NCI-H1436 (cell line): Measurements from ENCODE around the gene NEUROD4.
"Not testable (repeated sequence)": the region's sequence is repeated elsewhere in the genome, so short reads cannot be mapped to it uniquely, and the experiment has no call there.

Source experiments
- DNase-seq: peaks from one replicate; lab custom pipeline; 2025; lab: John Stamatoyannopoulos, UW

Gene NEUROD4, protein sequence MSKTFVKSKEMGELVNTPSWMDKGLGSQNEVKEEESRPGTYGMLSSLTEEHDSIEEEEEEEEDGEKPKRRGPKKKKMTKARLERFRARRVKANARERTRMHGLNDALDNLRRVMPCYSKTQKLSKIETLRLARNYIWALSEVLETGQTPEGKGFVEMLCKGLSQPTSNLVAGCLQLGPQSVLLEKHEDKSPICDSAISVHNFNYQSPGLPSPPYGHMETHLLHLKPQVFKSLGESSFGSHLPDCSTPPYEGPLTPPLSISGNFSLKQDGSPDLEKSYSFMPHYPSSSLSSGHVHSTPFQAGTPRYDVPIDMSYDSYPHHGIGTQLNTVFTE

DNA sequence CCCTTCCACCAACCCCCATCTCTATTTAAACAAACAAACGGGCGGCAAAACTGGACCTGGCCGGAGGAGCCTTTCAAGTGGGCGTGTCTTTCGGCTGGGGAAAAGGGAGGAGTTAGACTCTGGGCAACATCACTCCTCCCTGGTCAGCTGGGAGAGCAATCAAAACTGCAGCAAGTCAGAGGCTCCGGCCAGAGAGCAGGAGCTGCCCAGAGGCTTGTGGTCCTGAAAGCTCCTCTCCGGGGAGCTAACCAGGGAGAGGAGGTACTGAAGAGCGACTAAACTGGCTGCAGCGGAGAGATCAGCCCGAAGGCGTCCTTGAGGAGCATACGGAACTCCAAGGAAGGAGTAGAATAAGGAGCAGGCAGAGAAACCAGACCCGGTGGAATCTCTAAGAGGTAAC is at the start of gene NEUROD4:
NEUROD4 (plus strand) TSS at position 191 of the 400 bp plus-strand sequence. CDS start 6,466 bp downstream, outside the sequence.
- DNase-seq: no peak

DNA sequence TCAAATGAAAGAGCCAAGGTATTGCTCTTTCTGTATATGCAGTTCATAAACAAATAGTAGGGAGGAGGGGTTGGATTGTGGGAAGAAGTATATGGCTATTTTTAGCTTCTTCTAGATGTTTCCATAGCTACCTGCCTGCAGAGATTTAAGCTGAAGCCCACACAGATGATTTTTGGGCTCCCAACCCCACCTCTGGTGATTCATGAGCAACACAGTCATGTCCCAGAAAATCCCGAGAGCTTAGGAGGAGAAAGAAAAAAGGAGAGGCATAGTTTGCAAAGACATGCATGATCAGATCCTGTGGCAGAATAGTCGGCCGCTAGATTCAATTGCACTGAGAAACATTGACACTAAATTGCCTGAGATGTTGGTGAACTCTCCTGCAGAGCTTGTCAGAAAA is 49.0 kb upstream of the NEUROD4 start:
- no peak for DNase-seq

DNA sequence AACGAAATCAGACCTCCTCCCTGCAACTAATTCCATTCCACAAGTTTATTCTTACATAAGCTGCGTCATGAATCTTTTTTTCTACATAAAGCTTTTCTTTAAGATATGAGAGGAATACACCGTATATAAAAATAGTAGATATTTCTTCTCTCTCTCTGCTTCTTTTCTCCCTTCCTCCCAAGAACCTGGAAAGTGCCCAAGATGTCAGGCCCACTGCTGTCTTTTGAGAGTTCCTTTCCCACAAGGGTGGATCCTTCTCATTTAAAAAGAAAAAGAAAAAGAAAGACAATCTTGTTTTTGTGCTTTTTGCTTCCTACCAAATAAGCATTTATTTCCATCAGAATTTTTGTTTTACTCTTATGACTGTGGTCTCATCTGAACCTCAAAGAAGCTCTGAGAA is 46.2 kb upstream of the NEUROD4 start:
- no peak for DNase-seq

DNA sequence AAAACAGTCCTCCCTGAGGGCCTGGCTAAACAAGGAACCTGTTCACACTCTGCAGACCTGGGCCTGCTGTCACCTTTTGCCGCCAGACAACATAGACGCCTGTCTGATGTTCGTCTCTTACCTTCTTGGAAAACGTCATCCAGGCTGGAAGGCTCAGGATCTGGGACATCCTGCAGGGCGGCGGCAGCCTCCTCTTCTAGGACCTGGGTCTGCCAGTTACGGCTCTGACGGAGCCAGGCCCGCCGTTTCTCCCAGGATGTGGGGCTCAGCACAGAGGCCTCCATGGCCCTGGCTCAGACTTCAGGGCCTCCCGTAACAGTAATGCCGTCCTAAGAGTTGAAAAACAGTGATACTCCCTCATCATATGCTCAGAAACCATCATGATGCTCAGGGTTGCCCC is 45.5 kb upstream of the NEUROD4 start:
- no peak for DNase-seq

DNA sequence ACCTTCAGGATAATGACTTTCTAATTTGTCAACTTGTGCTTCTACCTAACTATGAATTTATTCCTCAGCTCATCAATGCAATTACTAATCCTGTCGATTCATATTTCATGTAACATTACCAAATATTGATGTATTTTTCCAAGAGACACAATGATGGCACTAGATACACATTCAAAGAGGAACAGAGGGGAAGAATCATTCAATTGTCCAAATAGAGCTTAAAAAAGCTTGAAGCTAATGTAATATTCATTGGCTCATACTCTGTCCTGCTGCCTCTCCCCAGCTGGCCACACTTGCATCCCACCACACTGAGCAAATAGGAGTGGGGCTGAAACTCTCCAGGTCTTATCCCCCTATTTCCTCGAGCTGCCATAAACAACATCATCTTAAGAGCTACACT is 44.5 kb upstream of the NEUROD4 start:
- DNase-seq: no peak

DNA sequence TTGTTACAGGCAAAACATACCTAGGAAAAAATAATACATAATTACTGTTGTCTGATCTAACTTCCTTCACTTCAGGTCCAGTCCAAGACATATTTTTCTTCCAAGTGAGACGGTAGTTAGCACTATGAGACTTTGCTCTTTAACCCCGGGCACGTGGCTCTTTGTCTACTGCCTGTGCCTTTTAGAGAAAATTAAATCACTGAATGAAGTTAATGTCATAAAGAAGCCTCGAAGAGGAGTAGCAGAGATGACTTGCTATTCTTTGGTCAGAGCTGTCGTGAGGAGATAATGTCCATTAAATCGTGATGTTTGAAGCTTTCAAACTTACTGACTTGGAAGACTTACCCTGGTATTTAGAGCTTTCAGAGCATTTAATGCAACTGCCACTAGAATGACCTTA is 43.9 kb upstream of the NEUROD4 start:
- no peak for DNase-seq

DNA sequence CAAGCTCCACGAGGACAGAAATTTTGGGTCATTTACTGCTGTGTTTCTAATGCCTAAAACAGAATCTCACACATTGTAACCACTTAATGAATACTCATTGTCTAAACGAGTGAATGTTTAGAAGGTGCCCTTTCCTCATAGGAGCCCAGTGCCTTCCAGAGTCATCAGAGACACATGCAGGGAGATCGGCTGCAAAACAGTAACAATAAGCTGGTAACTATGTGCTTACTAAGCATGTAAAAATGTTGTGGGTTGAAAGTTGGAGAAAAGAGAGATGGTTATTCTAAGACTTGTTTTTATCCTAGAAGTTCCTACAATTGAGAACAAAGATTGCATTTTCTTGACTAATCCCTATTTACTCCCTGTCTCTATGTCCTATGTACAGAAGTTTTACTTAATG is 42.6 kb upstream of the NEUROD4 start:
- no peak for DNase-seq

DNA sequence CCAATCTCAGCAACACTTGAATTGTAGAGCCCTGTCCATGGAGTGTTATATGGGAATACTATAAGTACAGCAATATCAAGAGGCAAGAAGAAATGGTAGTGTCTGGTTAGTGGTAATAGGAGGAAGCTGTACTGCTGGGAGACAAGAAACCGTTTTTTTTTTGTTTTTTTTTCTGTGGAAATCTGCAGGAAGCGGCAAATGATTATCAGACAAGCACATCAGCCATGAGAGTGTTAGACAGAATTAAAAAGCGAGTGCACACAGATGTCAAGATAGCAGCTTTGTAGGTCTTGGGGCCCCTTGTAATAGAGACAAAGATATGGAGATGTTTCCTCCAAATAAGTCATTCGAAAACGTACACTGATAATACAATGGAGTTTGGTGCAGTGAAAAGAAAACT is 41.9 kb upstream of the NEUROD4 start:
- no peak for DNase-seq

DNA sequence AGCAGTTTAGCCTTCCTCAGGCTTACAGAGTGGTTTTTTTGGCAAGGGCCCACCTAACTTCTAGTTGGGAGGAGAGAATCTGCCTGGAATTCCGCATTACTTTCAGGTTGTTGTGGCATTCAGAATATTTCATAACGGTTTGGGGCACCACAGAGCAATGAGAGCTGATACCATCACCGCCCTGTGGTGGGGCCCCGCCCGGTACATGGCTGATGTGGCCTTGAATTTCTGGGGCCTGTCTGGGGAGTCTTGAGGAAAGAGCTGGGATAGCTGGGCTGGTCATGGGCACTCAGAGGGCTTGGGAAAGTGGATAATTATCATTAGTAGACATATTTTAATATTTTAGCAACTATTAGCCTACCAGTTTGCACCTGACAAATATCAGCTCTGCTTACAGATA is 39.4 kb upstream of the NEUROD4 start:
- DNase-seq: no peak

DNA sequence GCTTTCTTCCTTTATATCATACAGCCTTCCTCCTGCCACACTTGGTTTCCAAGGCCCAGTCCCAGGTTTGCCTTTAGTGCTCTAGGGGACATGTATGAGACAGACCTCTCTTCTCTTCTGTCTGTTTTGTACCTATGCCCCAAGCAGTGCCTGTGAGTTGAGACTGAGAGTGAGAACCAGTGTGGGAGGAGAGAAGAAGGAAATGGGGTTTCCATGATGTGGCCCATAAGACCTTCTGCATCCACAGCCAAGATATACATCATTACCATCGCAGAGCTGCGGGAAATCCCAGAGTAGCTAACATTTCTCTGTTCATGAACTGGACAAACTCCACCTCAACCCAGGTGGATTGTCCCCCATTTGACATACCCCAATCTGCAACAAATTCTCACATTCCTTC is 38.0 kb upstream of the NEUROD4 start:
- DNase-seq: no peak

DNA sequence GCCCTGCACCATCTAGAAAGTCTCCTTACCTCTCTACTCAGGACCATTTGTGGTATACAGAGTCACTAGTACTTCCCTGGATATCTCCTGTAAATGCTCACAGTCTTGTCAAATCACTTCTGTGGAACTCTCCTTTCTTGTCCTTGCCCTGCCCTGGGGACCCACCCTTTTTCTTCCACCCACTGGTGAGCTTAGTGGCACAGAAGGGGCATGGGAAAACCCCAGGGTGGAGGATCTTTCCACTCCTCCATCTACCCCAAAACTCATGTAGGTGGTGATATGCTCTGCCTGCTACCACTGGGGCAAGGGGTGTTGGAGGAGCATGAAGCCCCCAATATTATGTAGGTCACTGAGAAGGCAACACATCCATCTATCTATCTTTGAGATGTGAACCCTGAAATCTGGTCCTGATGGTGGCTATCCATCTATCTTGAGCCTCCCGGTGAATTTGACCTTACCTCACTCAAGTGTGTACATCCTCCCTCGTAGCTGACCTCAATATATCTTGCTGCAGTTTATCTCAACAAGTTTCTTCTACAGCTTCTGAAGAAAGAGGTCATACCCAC is 36.2 kb upstream of the NEUROD4 start:
- DNase-seq: no peak

DNA sequence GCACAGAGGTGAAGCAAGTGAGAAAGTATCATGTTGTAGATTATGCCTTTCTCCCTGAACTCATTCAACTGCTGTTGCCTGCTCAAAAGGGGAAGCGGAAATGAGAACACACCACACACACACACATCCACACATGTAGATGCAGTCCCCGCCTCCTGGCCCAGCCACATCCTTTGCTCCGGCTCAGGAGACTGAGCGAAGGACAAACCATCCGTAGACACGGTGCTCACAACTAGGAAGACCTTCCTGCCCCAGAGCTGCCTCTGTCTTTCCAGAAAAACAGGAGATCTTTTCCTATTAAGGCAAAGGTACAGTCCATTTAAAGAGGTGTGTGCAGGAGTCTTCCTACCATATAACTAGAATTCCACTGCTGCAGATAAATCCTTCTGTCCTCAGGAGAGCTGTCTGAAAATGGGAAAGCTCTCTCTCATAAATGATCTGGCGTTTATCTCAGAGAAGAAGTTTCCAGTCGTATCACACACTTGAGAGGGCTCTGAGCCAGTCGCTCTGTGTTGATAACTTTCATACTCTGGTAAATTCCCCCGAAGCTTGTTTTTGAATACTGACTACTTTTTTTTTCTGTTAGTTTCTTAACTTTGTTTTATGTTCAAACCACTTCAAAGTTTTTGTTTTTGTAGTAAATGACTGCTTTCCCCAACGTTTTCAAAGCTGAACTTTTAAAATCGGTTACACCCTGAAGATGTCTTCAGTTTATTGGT is 35.0 kb upstream of the NEUROD4 start, which contains the start of gene TESPA1:
TESPA1 (minus strand) TSS at position 105 of the 719 bp plus-strand sequence. CDS start 10,200 bp downstream, outside the sequence.
- no peak for DNase-seq

DNA sequence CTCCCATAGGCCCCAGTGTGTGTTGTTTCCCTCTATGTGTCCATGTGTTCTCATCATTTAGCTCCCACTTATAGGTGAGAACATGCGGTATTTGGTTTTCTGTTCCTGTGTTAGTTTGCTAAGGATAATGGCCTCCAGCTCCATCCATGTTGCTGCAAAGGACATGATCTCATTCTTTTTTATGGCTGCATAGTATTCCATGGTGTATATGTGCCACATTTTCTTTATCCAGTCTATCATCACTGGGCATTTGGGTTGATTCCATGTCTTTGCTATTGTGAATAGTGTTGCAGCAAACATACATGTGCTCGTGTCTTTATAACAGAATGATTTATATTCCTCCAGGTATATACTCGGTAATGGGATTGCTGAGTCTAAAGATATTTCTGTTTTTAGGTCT is 33.0 kb upstream of the NEUROD4 start:
- not testable (repeated sequence) for DNase-seq

DNA sequence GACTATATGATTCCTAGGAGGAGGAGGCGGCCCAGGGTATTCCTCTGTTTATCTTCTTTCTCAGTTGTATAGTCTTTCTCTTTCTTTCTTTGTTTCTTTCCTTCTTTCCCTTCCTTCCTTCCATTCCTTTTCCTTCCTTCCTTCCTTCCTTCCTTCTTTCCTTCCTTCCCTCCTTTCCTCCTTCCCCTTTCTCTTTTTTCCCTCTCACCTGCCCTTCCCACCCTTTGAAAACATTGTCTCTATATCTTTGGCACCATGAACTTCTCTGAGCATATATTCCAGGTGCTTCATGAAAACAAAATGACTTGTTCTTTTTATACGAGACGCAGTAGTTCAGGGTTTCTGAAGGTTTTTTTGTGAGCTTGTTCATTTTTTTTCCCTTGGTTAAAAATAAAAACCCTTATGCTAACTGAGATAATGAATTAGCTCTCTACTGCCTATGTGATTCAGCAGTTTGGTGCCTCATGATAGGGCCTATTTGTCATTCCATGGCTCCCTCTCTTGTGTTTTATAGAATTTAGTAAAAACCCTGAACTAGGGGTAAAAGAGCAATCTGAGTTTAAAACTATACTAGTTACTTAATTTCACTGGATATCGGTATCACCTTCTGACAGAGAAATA is 32.1 kb upstream of the NEUROD4 start:
- no peak for DNase-seq

DNA sequence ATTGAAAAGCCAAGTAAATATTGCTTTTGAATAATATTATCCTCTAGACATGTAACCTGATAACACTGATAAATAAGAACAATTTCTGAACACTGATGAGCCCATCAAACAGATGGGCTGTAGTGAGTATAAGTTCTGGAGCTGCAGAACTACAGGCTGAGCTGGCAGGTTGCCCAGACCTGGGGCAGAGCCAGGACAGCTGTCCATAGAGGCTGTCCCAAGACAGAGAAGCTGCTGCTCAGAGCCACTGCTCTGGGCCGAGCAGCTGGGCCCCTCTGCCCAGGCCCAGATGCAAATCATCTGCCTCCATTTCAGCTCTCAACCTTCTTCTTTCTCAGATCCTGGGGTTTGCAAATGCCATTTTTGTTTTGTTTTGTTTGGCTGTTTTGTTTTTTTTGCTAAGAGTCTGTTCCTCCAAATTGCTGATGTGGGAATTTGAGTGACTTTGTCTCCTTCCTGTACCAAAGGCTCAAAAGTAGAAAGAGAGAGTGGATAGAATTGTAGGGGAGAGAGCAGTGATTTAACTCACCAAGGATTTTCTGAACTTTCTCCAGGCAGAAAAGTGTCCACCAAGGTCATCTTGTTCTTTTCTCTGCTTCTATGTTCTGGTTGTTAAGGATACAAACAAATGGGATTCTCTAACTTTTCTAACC is 31.2 kb upstream of the NEUROD4 start:
- no peak for DNase-seq

DNA sequence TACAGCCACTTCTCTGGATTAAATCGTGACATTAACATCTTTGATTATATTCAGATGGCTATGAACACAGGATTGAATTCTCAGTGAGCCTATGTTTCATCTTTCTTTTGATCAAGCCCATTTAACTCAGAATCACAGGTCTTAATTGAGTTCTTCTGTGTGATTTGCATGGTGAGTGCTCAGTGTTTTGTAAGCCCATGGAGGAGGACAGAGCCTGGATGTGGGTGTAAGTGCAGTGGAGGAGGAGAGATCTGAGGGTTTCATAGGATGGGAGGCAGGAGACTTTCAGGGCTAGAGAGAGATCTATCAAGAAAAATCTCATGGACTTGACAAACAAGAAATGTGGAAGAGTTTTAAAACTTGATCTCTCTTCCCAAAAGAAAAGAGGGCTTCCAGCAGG is 29.9 kb upstream of the NEUROD4 start:
- no peak for DNase-seq

DNA sequence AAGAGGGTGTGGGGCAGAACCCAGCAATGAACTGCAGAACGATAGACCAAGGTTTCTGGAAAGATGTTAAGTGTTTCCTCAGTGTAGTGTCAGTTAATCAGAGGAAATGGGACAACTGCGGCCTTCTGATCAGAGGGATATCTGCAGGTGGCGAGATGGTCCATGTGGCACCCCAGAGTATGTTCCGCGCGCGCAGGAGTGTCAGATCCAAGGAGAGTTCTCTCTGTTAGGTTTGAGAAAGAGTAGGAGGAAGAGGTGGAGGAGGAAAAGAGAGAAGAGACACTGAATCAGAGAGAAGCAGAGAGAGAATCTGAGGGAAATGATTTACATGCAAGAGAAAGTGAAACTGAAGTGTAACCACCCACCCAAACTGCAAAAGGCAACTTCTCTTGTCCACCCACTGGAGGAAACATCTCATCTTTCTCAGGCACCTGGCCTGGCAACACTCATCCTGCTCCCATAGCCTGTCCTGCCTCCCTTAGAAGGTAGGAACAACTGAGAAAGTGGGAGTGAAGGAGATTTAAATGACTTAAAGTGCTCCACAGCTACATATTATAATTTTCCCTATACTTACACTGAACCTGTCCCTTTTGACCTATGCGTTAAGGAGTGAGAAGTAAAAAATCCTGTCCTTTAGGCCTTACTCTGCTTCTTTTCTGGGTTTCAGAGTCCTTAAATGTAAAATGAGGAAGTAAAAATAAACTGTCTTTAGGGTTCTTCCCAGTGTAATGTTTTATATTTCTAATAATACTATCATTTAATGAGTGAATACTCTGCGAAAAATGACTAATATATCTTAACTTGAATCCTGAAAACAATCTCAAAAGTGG is 28.4 kb upstream of the NEUROD4 start:
- DNase-seq: no peak

DNA sequence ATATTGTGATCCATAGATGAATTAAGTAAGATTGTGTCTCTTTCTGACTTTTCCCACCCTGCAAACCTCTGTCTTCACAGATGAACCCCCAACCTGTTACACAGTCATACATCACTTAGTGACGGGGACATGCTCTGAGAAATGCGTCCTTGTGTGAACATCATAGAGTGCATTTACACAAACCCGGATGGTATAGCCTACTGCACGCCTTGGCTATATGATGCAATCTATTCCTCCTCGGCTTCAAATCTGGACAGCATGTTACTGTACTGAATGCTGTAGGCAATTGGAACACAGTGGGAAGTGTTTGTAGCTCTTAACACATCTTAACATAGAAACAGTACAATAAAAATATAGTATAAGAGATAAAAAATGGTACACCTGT is 27.8 kb upstream of the NEUROD4 start:
- no peak for DNase-seq

DNA sequence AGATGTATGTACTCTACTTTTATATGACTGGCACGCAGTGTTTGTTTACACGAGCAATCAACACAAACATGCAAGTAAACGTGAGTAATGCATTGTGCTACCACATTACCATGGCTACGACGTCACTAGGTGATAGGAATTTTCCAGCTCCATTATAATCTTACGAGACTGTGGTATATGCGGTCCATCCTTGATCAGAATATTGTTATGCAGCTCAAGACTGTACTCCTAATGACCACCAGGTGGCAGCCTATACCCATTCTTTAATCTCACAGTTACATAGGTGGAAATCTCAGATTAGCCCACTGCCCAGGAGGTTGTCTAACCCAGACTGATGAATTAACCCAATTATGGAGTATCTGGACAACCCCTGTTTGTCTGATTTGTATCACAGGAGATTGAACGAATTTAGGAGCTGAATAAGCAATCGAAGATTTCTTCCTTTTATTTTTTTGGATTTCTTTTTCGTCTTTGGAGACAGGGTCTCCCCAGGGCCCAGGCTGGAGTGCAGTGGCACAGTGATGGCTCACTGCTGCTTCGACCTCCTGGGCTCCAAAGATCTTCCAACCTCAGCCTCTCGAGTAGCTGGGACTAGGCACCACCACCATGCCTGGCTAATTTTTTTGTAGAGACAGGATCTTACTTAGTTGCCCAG is 26.5 kb upstream of the NEUROD4 start:
- peak; percentile 75 for DNase-seq

DNA sequence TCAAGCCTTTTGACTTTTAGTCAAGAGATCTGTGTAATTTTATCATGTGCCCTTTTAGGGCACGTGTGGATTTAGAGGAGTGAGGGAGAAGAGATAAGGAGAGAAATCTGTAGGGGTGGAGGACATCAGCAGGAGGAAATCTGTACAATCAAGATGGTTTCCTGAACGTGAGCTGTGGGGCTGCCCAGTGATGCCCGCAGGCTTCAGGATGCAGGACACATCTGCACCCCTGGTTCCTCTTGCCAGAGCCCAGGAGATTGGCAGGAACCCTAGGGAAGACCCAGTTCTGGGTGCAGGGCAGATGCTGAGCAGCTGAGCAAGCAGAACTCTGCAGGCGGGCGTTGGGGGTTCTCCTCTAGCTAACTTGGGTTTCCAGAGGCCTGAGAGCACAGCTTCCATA is 23.6 kb upstream of the NEUROD4 start:
- DNase-seq: no peak
